Karpas-422 (cell line): ENCODE measurements around the gene KRTAP5-6. TPM values are rescaled to one million over a fixed set of nuclear protein-coding genes. Genes with fewer than 3 reads are reported as not detected.

ENCODE experiments used
- DNase-seq: peaks from one replicate; pipeline ENCODE4 v3.0.0-alpha.2; 2015
- H2AFZ ChIP-seq: fragments of 200-600 bp; sonication (generic); 2 replicates; pipeline ENCODE4 v1.6.1; 2014; ENCODE audit warnings: antibody characterized with exemption, low read length, mixed read lengths
- H3K27ac ChIP-seq: fragments of 200-600 bp; sonication (generic); 2 replicates; pipeline ENCODE4 v1.5.1; 2014; ENCODE audit warnings: mild to moderate bottlenecking, low read length, moderate library complexity
- H3K27me3 ChIP-seq: fragments of 200-600 bp; sonication (generic); 2 replicates; pipeline ENCODE4 v1.6.1; 2014; ENCODE audit warnings: low read length, mixed read lengths
- H3K36me3 ChIP-seq: fragments of 200-600 bp; sonication (generic); 2 replicates; pipeline ENCODE4 v1.6.1; 2014; ENCODE audit warnings: low read length, mixed read lengths; ENCODE audit not compliant: insufficient read depth
- H3K4me1 ChIP-seq: fragments of 200-600 bp; sonication (generic); 2 replicates; pipeline ENCODE4 v1.6.1; 2014; ENCODE audit warnings: mild to moderate bottlenecking, low read length, mixed read lengths
- H3K4me2 ChIP-seq: fragments of 200-600 bp; sonication (generic); 2 replicates; pipeline ENCODE4 v1.6.1; 2014; ENCODE audit warnings: low read length, low read depth, mild to moderate bottlenecking; ENCODE audit not compliant: poor library complexity, severe bottlenecking
- H3K4me3 ChIP-seq: fragments of 200-600 bp; sonication (generic); 2 replicates; pipeline ENCODE4 v1.5.1; 2014; ENCODE audit warnings: mild to moderate bottlenecking, antibody characterized with exemption, low read length, mixed read lengths
- H3K79me2 ChIP-seq: fragments of 200-600 bp; sonication (generic); 2 replicates; pipeline ENCODE4 v1.6.1; 2014; ENCODE audit warnings: mild to moderate bottlenecking, low read length, mixed read lengths
- H3K9ac ChIP-seq: fragments of 200-600 bp; sonication (generic); 2 replicates; pipeline ENCODE4 v1.6.0; 2014; ENCODE audit warnings: low read length
- H3K9me2 ChIP-seq: fragments of 200-600 bp; sonication (generic), shearing (Covaris generic); replicated peaks from 2 replicates; pipeline ENCODE4 v1.6.0; 2014; ENCODE audit warnings: mild to moderate bottlenecking, low read length, moderate library complexity; ENCODE audit not compliant: insufficient read depth
- H3K9me3 ChIP-seq: fragments of 300-700, 200-600 bp; sonication (generic); 2 replicates; pipeline ENCODE4 v1.6.1; 2014; ENCODE audit warnings: low read length, mixed read lengths
- H4K20me1 ChIP-seq: fragments of 200-600 bp; sonication (generic); 2 replicates; pipeline ENCODE4 v1.6.1; 2014; ENCODE audit warnings: mild to moderate bottlenecking, antibody characterized with exemption, low read length, low read depth; ENCODE audit not compliant: insufficient read depth
- total RNA-seq: library from RNA; depleted of rRNA; stranded (reverse); fragments of >200 nt; shearing (Covaris generic); gene quantifications from 2 replicates; pipeline ENCODE4 v1.2.3, GENCODE V29; 2014; ENCODE audit warnings: low replicate concordance

Gene KRTAP5-6
- total RNA-seq, 1 experiment from 2014 or later = not detected

- no peak for DNase-seq
- no peaks in the 10 kb centered on the region for H3K36me3 ChIP-seq
- H2AFZ ChIP-seq = no peak overlapping the region
- no peak overlapping the region for H3K4me2 ChIP-seq
- no peaks in the 10 kb centered on the region for H4K20me1 ChIP-seq
- no peaks in the 10 kb centered on the region for H3K4me1 ChIP-seq
- H3K9ac ChIP-seq = no peak overlapping the region
- no peak overlapping the region for H3K27ac ChIP-seq
- no peak overlapping the region for H3K4me3 ChIP-seq
- no peaks in the 10 kb centered on the region for H3K27me3 ChIP-seq
- no peaks in the 10 kb centered on the region for H3K79me2 ChIP-seq
- H3K9me3 ChIP-seq = no peaks in the 10 kb centered on the region
- no peaks in the 10 kb centered on the region for H3K9me2 ChIP-seq
Measured at GRCh38 chr11:1714908-1715885, 18.2 kb downstream of the KRTAP5-6 start.

DNA sequence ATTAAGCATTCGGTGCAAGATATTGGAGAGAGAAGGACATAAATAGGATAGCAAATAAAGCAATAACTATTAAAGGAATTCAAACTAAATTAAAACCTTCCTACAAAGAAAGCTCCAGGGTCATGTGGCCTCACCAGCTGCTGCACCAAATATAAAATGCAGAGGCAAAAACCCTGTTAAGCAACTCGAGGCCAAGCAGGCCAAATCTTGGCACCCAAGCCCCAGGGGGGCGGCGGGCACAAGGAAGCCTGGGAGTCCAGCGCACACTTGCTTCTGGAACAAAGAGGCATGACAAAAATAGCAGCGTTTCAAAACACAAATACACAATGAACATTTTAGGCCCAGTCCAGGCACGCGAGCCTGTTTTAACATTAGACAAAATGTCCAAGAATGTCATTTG lies 20.8 kb downstream of the KRTAP5-6 start:
- Histone ChIP-seq H3K79me2 (no peaks in the 10 kb centered on the region), H3K27me3 (no peaks in the 10 kb centered on the region), H3K9me3 (no peaks in the 10 kb centered on the region), H3K9me2 (no peaks in the 10 kb centered on the region), H3K4me1 (no peaks in the 10 kb centered on the region), H3K4me2 (no peak overlapping the region), H3K27ac (no peak overlapping the region), H2AFZ (no peak overlapping the region), H3K4me3 (no peak overlapping the region), H4K20me1 (no peaks in the 10 kb centered on the region), H3K9ac (no peak overlapping the region), H3K36me3 (no peaks in the 10 kb centered on the region)
- no peak for DNase-seq

DNA sequence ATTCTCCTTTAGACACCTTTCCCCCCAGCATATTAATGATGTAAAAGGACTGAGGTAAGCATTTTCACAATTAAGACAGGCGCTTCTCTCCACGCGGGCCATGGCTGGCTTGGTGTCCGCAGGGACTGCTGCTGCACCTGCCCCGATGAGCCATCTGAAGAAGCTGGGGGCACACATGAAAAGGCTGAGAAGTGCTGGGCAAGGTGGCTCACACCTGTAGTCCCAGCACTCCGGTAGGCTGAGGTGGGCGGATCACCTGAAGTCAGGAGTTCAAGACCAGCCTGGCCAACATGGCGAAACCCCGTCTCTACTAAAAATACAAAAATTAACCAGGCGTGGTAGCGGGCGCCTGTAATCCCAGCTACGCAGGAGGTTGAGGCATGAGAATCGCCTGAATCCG lies 21.3 kb downstream of the KRTAP5-6 start:
- Histone ChIP-seq H3K4me1 (no peaks in the 10 kb centered on the region), H3K9me2 (no peaks in the 10 kb centered on the region), H3K27ac (no peak overlapping the region), H4K20me1 (no peaks in the 10 kb centered on the region), H2AFZ (no peak overlapping the region), H3K9me3 (no peaks in the 10 kb centered on the region), H3K27me3 (no peaks in the 10 kb centered on the region), H3K9ac (no peak overlapping the region), H3K4me3 (no peak overlapping the region), H3K4me2 (no peak overlapping the region), H3K79me2 (no peaks in the 10 kb centered on the region), H3K36me3 (no peaks in the 10 kb centered on the region)
- DNase-seq = no peak

- Histone ChIP-seq H2AFZ (no peak overlapping the region), H3K36me3 (no peaks in the 10 kb centered on the region), H3K27ac (no peak overlapping the region), H3K9ac (no peak overlapping the region), H3K4me2 (no peak overlapping the region), H3K9me3 (no peaks in the 10 kb centered on the region), H3K4me3 (no peak overlapping the region), H3K9me2 (no peaks in the 10 kb centered on the region), H3K27me3 (no peaks in the 10 kb centered on the region), H4K20me1 (no peaks in the 10 kb centered on the region), H3K4me1 (no peaks in the 10 kb centered on the region), H3K79me2 (no peaks in the 10 kb centered on the region)
- DNase-seq = no peak
Measured at GRCh38 chr11:1719781-1720180, 22.8 kb downstream of the KRTAP5-6 start.

DNA sequence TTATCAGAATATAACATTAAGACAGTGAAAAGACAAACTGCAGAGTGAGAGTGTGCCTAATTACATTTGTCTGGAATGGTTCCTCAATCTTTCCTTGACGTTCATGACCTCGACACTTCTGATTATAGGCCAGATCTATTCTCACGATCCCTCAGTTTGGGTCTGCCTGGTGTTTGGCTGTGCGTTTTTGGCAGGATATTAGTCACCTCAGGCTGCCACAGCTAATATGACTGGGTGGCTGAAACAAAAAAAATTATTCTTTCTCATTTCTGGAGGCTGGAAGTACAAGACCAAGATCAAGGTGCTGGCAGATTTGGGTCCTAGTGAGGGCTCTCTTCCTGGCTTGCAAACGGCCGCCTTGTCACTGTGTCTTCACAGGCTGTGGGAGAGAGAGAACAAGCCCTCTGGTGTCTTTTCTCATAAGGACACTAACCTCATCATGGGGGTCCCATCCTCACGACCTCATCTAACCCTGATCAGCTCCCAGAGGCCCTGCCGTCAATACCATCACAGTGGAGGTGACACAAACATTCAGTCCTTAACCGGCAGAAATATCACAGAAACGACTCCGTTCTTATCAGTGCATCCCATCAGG lies 30.2 kb downstream of the KRTAP5-6 start:
- H3K9me3 ChIP-seq = no peaks in the 10 kb centered on the region
- H3K36me3 ChIP-seq = no peaks in the 10 kb centered on the region
- no peaks in the 10 kb centered on the region for H3K9me2 ChIP-seq
- no peak overlapping the region for H3K9ac ChIP-seq
- H4K20me1 ChIP-seq = no peaks in the 10 kb centered on the region
- no peak overlapping the region for H2AFZ ChIP-seq
- H3K27ac ChIP-seq = no peak overlapping the region
- no peaks in the 10 kb centered on the region for H3K27me3 ChIP-seq
- no peak for DNase-seq
- H3K4me3 ChIP-seq = no peak overlapping the region
- H3K4me1 ChIP-seq = no peaks in the 10 kb centered on the region
- H3K4me2 ChIP-seq = no peak overlapping the region
- no peaks in the 10 kb centered on the region for H3K79me2 ChIP-seq

DNA sequence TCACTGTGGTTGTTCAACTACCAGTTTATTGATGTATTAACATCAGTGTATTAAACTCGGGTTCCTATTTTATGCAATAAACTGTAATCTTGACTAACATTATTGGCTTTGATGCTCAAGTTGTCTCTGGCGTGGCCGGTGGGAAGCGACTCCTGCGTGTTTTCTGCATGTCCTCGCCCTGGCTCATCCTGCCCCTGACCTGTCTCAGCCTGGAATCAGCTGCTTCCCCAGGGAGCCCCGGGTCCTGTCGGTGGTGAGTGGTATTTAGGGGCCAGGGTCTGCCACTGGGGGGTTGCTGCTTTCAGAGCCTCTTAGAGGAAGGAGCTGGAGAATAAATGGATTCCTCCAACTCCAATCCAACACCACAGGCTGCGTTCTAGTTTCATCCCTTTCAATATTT lies 30.9 kb downstream of the KRTAP5-6 start:
- H3K4me2 ChIP-seq = no peak overlapping the region
- no peak overlapping the region for H2AFZ ChIP-seq
- no peaks in the 10 kb centered on the region for H3K79me2 ChIP-seq
- H3K4me1 ChIP-seq = no peaks in the 10 kb centered on the region
- no peaks in the 10 kb centered on the region for H4K20me1 ChIP-seq
- no peak overlapping the region for H3K27ac ChIP-seq
- H3K9me2 ChIP-seq = no peaks in the 10 kb centered on the region
- H3K36me3 ChIP-seq = no peaks in the 10 kb centered on the region
- no peaks in the 10 kb centered on the region for H3K9me3 ChIP-seq
- H3K4me3 ChIP-seq = no peak overlapping the region
- H3K27me3 ChIP-seq = no peaks in the 10 kb centered on the region
- no peak for DNase-seq
- H3K9ac ChIP-seq = no peak overlapping the region

DNA sequence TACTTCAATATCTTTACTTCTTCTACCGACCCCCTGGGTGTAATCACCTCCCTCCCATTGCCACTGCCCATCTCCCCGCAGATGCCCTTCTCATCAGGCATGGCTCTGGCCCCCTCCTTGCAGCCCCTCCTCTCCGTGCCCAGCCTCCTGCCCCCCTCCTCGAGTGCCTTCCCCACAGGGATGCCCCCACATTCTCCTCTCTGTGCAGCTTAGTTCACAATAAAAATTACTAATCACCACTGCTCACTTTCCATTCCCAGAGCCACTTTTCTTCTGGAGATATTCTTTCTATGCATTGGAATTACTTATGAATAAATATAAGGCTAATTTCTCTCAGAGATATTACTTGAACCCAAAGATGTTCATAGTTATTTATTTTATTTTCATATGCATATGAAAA lies 31.3 kb downstream of the KRTAP5-6 start:
- Histone ChIP-seq H3K9me2 (no peaks in the 10 kb centered on the region), H3K4me2 (no peak overlapping the region), H3K4me1 (no peaks in the 10 kb centered on the region), H3K9me3 (no peaks in the 10 kb centered on the region), H4K20me1 (no peaks in the 10 kb centered on the region), H2AFZ (no peak overlapping the region), H3K36me3 (no peaks in the 10 kb centered on the region), H3K4me3 (no peak overlapping the region), H3K27me3 (no peaks in the 10 kb centered on the region), H3K9ac (no peak overlapping the region), H3K27ac (no peak overlapping the region), H3K79me2 (no peaks in the 10 kb centered on the region)
- DNase-seq = no peak

DNA sequence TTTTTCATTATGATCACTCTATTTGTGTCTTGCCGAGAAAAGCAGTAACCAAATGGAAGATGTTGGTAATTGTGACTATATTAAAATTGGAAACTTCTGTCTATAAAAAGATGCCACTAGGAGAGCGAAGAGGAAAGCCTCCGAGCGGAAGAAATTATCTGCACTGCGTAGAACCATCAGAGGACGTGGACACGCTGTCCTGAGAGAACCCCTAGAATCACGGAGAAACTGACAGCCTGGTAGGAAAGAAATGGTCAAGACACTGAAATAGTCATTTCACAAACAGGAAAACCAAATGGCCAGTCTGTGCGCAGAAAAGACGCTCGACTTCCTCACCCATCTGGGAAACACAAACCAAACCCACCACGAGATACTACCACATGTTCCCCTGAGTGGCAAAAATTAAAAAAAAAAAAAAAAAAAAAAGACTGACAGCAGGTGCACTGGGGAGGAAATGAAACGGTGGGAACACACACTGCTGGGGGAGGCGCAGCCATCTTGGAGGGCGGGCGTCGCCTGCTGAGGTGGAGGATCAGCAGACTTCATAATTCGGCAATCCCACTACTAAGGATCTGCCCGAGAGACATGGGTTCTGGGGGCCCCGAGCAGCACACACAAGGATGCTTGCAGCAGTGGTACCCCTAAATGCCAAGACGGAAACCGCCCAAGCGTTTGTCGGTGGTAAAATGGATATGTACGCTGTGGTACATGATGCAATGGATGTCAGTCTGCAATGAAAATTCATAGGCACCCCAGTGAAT lies 32.1 kb downstream of the KRTAP5-6 start:
- Histone ChIP-seq H3K27ac (no peak overlapping the region), H3K36me3 (no peaks in the 10 kb centered on the region), H2AFZ (no peak overlapping the region), H3K4me3 (no peak overlapping the region), H3K9me2 (no peaks in the 10 kb centered on the region), H3K4me2 (no peak overlapping the region), H3K4me1 (no peaks in the 10 kb centered on the region), H3K27me3 (no peaks in the 10 kb centered on the region), H3K9ac (no peak overlapping the region), H3K9me3 (no peaks in the 10 kb centered on the region), H3K79me2 (no peaks in the 10 kb centered on the region), H4K20me1 (no peaks in the 10 kb centered on the region)
- DNase-seq = no peak
